SK-N-SH treated with all-trans-retinoic acid at 6 μM for 48 hours (cell line): ENCODE data around the gene STING1.
"Not testable (repeated sequence)": the region's sequence is repeated elsewhere in the genome, so short reads cannot be mapped to it uniquely, and the experiment has no call there.

Experiments
- ARNTL ChIP-seq: fragments of 450-650 bp; formaldehyde crosslinking; IDR thresholded peaks from 2 replicates; pipeline ENCODE4 v1.5.0; 2020; ENCODE audit warnings: low read depth, mild to moderate bottlenecking, moderate library complexity, borderline replicate concordance
- BACH2 ChIP-seq: fragments of 250-450 bp; sonication (Bioruptor Pico); IDR thresholded peaks from 2 replicates; pipeline ENCODE4 v1.9.0; 2021; ENCODE audit warnings: mild to moderate bottlenecking, borderline replicate concordance
- CSDC2 ChIP-seq: fragments of 250-450 bp; sonication (Bioruptor Pico); IDR thresholded peaks from 2 replicates; pipeline ENCODE4 v1.5.0; 2020; ENCODE audit warnings: mild to moderate bottlenecking, moderate library complexity
- ISL1 ChIP-seq: fragments of 250-450 bp; sonication (Bioruptor Pico); IDR thresholded peaks from 2 replicates; pipeline ENCODE4 v2.1.2; 2022; ENCODE audit warnings: mild to moderate bottlenecking, moderate library complexity
- OSR1 ChIP-seq: fragments of 250-450 bp; sonication (Bioruptor Pico); IDR thresholded peaks from 2 replicates; pipeline ENCODE4 v1.8.0; 2022; ENCODE audit warnings: moderate library complexity, mild to moderate bottlenecking, inconsistent platforms
- TOX ChIP-seq: fragments of 250-450 bp; sonication (Bioruptor Pico); IDR thresholded peaks from 2 replicates; pipeline ENCODE4 v1.8.0; 2021; ENCODE audit warnings: mild to moderate bottlenecking, moderate library complexity, borderline replicate concordance
- ZC3H10 ChIP-seq: fragments of 250-450 bp; sonication (Bioruptor Pico); IDR thresholded peaks from 2 replicates; pipeline ENCODE4 v1.5.1; 2021; ENCODE audit warnings: mild to moderate bottlenecking, moderate library complexity
- ZFP3 ChIP-seq: fragments of 250-450 bp; sonication (Bioruptor Pico); IDR thresholded peaks from 2 replicates; pipeline ENCODE4 v1.5.0; 2020; ENCODE audit warnings: mild to moderate bottlenecking, moderate library complexity
- ZNF8 ChIP-seq: fragments of 450-650 bp; formaldehyde crosslinking; IDR thresholded peaks from 2 replicates; pipeline ENCODE4 v1.5.0; 2020; ENCODE audit warnings: mild to moderate bottlenecking, moderate library complexity
- TF ChIP-seq, protein P1 (sequence below): fragments of 250-450 bp; sonication (Bioruptor Pico); IDR thresholded peaks from 2 replicates; pipeline ENCODE4 v1.8.0; 2020; ENCODE audit warnings: mild to moderate bottlenecking, moderate library complexity, borderline replicate concordance
- TF ChIP-seq, protein P2 (sequence below): fragments of 250-450 bp; sonication (Bioruptor Pico); IDR thresholded peaks from 2 replicates; pipeline ENCODE4 v1.5.0; 2020; ENCODE audit warnings: mild to moderate bottlenecking, moderate library complexity

DNA sequence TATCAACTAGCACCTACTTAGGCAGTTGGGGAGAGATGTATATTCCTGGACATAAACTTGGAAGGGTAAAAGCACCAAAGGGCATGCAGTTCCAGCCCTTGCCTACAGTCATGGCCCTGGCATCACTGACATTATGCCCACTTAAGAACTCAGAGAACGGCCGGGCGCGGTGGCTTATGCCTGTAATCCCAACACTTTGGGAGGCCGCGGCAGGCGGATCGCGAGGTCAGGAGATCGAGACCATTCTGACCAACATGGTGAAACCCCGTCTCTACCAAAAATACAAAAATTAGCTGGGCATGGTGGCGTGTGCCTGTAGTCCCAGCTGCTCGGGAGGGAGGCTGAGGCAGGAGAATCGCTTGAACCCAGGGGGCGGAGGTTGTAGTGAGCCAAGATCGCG, 42.1 kb downstream of the STING1 start:
- not testable (repeated sequence) for TF ChIP-seq BACH2 (CRISPR knock-in tag); TOX (CRISPR knock-in tag); ZFP3 (CRISPR knock-in tag); OSR1 (CRISPR knock-in tag); ISL1; ZC3H10 (CRISPR knock-in tag); CSDC2 (CRISPR knock-in tag); ZNF8 (CRISPR knock-in tag); ARNTL (CRISPR knock-in tag)
- TF ChIP-seq, protein P1, sequence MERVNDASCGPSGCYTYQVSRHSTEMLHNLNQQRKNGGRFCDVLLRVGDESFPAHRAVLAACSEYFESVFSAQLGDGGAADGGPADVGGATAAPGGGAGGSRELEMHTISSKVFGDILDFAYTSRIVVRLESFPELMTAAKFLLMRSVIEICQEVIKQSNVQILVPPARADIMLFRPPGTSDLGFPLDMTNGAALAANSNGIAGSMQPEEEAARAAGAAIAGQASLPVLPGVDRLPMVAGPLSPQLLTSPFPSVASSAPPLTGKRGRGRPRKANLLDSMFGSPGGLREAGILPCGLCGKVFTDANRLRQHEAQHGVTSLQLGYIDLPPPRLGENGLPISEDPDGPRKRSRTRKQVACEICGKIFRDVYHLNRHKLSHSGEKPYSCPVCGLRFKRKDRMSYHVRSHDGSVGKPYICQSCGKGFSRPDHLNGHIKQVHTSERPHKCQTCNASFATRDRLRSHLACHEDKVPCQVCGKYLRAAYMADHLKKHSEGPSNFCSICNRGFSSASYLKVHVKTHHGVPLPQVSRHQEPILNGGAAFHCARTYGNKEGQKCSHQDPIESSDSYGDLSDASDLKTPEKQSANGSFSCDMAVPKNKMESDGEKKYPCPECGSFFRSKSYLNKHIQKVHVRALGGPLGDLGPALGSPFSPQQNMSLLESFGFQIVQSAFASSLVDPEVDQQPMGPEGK (CRISPR knock-in tag): not testable (repeated sequence)
- TF ChIP-seq, protein P2, sequence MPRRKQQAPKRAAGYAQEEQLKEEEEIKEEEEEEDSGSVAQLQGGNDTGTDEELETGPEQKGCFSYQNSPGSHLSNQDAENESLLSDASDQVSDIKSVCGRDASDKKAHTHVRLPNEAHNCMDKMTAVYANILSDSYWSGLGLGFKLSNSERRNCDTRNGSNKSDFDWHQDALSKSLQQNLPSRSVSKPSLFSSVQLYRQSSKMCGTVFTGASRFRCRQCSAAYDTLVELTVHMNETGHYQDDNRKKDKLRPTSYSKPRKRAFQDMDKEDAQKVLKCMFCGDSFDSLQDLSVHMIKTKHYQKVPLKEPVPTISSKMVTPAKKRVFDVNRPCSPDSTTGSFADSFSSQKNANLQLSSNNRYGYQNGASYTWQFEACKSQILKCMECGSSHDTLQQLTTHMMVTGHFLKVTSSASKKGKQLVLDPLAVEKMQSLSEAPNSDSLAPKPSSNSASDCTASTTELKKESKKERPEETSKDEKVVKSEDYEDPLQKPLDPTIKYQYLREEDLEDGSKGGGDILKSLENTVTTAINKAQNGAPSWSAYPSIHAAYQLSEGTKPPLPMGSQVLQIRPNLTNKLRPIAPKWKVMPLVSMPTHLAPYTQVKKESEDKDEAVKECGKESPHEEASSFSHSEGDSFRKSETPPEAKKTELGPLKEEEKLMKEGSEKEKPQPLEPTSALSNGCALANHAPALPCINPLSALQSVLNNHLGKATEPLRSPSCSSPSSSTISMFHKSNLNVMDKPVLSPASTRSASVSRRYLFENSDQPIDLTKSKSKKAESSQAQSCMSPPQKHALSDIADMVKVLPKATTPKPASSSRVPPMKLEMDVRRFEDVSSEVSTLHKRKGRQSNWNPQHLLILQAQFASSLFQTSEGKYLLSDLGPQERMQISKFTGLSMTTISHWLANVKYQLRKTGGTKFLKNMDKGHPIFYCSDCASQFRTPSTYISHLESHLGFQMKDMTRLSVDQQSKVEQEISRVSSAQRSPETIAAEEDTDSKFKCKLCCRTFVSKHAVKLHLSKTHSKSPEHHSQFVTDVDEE (CRISPR knock-in tag): not testable (repeated sequence)
